ENCODE measurements around the gene UNK. TPM values are rescaled to one million over a fixed set of nuclear protein-coding genes. Genes with fewer than 3 reads are reported as not detected.

Gene UNK
- total RNA-seq, 1 experiment from 2014 or later, result 49.0 TPM

- Histone ChIP-seq H3K9ac (ENCODE audit: low read length) (no peak overlapping the region), H3K27ac (ENCODE audit: low read length) (no peak overlapping the region), H3K36me3 (ENCODE audit: insufficient read depth, low read length) (peaks cover 4% of the 10 kb centered on the region; the same call in 1 of the 2 replicates), H4K20me1 (ENCODE audit: insufficient read depth, low read depth, low read length) (no peaks in the 10 kb centered on the region), H3K79me2 (ENCODE audit: low read length) (0 out of 2 replicates have a peak, but pooled peaks cover 4% of the 10 kb centered on the region), H3K27me3 (ENCODE audit: low read length) (no peaks in the 10 kb centered on the region), H3K4me3 (ENCODE audit: low read length) (no peak overlapping the region), H3K9me3 (ENCODE audit: low read length) (no peaks in the 10 kb centered on the region), H3K9me2 (replicated peaks; ENCODE audit: insufficient read depth, low read length) (no peaks in the 10 kb centered on the region), H3K4me1 (ENCODE audit: low read length) (peaks cover 36% of the 10 kb centered on the region), H2AFZ (ENCODE audit: low read length) (no peak overlapping the region), H3K4me2 (ENCODE audit: low read depth, low read length, poor library complexity, severe bottlenecking) (no peak overlapping the region)
- no peak for DNase-seq
These were observed 57.8 kb downstream of the UNK start for GRCh38 chr17:75842411-75842810.

GRCh38 chr17:75842963-75843576 is 58.5 kb downstream of the UNK start:
- Histone ChIP-seq H3K9me2 (replicated peaks; ENCODE audit: insufficient read depth, low read length) (no peaks in the 10 kb centered on the region), H3K9ac (ENCODE audit: low read length) (peak overlapping the region; percentile 93), H3K27me3 (ENCODE audit: low read length) (no peaks in the 10 kb centered on the region), H3K4me1 (ENCODE audit: low read length) (peaks cover 36% of the 10 kb centered on the region), H2AFZ (ENCODE audit: low read length) (no peak overlapping the region; the same call in 1 of the 2 replicates), H3K79me2 (ENCODE audit: low read length) (0 out of 2 replicates have a peak, but pooled peaks cover 4% of the 10 kb centered on the region), H3K4me2 (ENCODE audit: low read depth, low read length, poor library complexity, severe bottlenecking) (peak overlapping the region; percentile 90), H3K27ac (ENCODE audit: low read length) (peak overlapping the region; percentile 86), H3K36me3 (ENCODE audit: insufficient read depth, low read length) (peaks cover 4% of the 10 kb centered on the region; the same call in 1 of the 2 replicates), H3K4me3 (ENCODE audit: low read length) (peak overlapping the region; percentile 87), H4K20me1 (ENCODE audit: insufficient read depth, low read depth, low read length) (no peaks in the 10 kb centered on the region), H3K9me3 (ENCODE audit: low read length) (no peaks in the 10 kb centered on the region)
- DNase-seq, result no peak

GRCh38 chr17:75843577-75844529 is 59.2 kb downstream of the UNK start, which contains the start of gene UNC13D:
TSS of gene UNC13D (minus strand) at chr17:75844404. CDS start at chr17:75844337, 67 bp downstream.
- Histone ChIP-seq H3K36me3 (ENCODE audit: insufficient read depth, low read length) (peaks cover 4% of the 10 kb centered on the region; the same call in 1 of the 2 replicates), H4K20me1 (ENCODE audit: insufficient read depth, low read depth, low read length) (no peaks in the 10 kb centered on the region), H3K4me3 (ENCODE audit: low read length) (peak within 1 kb of the TSS; percentile 87), H3K4me1 (ENCODE audit: low read length) (peaks cover 36% of the 10 kb centered on the region), H3K9me3 (ENCODE audit: low read length) (no peaks in the 10 kb centered on the region), H3K27ac (ENCODE audit: low read length) (peak within 1 kb of the TSS; percentile 86), H3K79me2 (ENCODE audit: low read length) (0 out of 2 replicates have a peak, but pooled peaks cover 4% of the 10 kb centered on the region), H2AFZ (ENCODE audit: low read length) (peak within 1 kb of the TSS; percentile 65; the same call in 1 of the 2 replicates), H3K27me3 (ENCODE audit: low read length) (no peaks in the 10 kb centered on the region), H3K9me2 (replicated peaks; ENCODE audit: insufficient read depth, low read length) (no peaks in the 10 kb centered on the region), H3K9ac (ENCODE audit: low read length) (peak within 1 kb of the TSS; percentile 93), H3K4me2 (ENCODE audit: low read depth, low read length, poor library complexity, severe bottlenecking) (peak within 1 kb of the TSS; percentile 90)
- peak; percentile 80 for DNase-seq

- Histone ChIP-seq H3K27ac (ENCODE audit: low read length) (peak overlapping the region; percentile 86), H3K4me3 (ENCODE audit: low read length) (peak overlapping the region; percentile 87), H2AFZ (ENCODE audit: low read length) (peak overlapping the region; percentile 65; the same call in 1 of the 2 replicates), H3K27me3 (ENCODE audit: low read length) (no peaks in the 10 kb centered on the region), H3K9ac (ENCODE audit: low read length) (peak overlapping the region; percentile 93), H3K4me2 (ENCODE audit: low read depth, low read length, poor library complexity, severe bottlenecking) (peak overlapping the region; percentile 90), H3K36me3 (ENCODE audit: insufficient read depth, low read length) (peaks cover 4% of the 10 kb centered on the region; the same call in 1 of the 2 replicates), H3K9me3 (ENCODE audit: low read length) (no peaks in the 10 kb centered on the region), H3K4me1 (ENCODE audit: low read length) (peaks cover 36% of the 10 kb centered on the region), H4K20me1 (ENCODE audit: insufficient read depth, low read depth, low read length) (no peaks in the 10 kb centered on the region), H3K9me2 (replicated peaks; ENCODE audit: insufficient read depth, low read length) (no peaks in the 10 kb centered on the region), H3K79me2 (ENCODE audit: low read length) (0 out of 2 replicates have a peak, but pooled peaks cover 4% of the 10 kb centered on the region)
- DNase-seq, result no peak
These were observed 60.0 kb downstream of the UNK start for GRCh38 chr17:75844530-75845057.

GRCh38 chr17:75845058-75845711 is 60.6 kb downstream of the UNK start:
- Histone ChIP-seq H3K9ac (ENCODE audit: low read length) (peak overlapping the region; percentile 93), H3K27me3 (ENCODE audit: low read length) (no peaks in the 10 kb centered on the region), H2AFZ (ENCODE audit: low read length) (no peak overlapping the region), H3K4me1 (ENCODE audit: low read length) (peaks cover 36% of the 10 kb centered on the region), H4K20me1 (ENCODE audit: insufficient read depth, low read depth, low read length) (no peaks in the 10 kb centered on the region), H3K9me2 (replicated peaks; ENCODE audit: insufficient read depth, low read length) (no peaks in the 10 kb centered on the region), H3K36me3 (ENCODE audit: insufficient read depth, low read length) (peaks cover 4% of the 10 kb centered on the region; the same call in 1 of the 2 replicates), H3K79me2 (ENCODE audit: low read length) (0 out of 2 replicates have a peak, but pooled peaks cover 4% of the 10 kb centered on the region), H3K4me2 (ENCODE audit: low read depth, low read length, poor library complexity, severe bottlenecking) (peak overlapping the region; percentile 90), H3K9me3 (ENCODE audit: low read length) (no peaks in the 10 kb centered on the region), H3K27ac (ENCODE audit: low read length) (peak overlapping the region; percentile 76), H3K4me3 (ENCODE audit: low read length) (peak overlapping the region; percentile 87)
- peak; percentile 95 for DNase-seq

- H2AFZ ChIP-seq (ENCODE audit: low read length), result no peak overlapping the region
These were observed 61.5 kb downstream of the UNK start for GRCh38 chr17:75845933-75846691.

More at GRCh38 chr17:75845933-75846691, 61.5 kb downstream of the UNK start:
- peak overlapping the region; percentile 87; the same call in 1 of the 2 replicates for H3K4me3 ChIP-seq (ENCODE audit: low read length)
- no peaks in the 10 kb centered on the region for H3K9me2 ChIP-seq (replicated peaks; ENCODE audit: insufficient read depth, low read length)
- peaks cover 4% of the 10 kb centered on the region; the same call in 1 of the 2 replicates for H3K36me3 ChIP-seq (ENCODE audit: insufficient read depth, low read length)
- H4K20me1 ChIP-seq (ENCODE audit: insufficient read depth, low read depth, low read length), result no peaks in the 10 kb centered on the region
- H3K9ac ChIP-seq (ENCODE audit: low read length), result peak overlapping the region; percentile 93
- 0 out of 2 replicates have a peak, but pooled peaks cover 4% of the 10 kb centered on the region for H3K79me2 ChIP-seq (ENCODE audit: low read length)
- peaks cover 36% of the 10 kb centered on the region for H3K4me1 ChIP-seq (ENCODE audit: low read length)
- H3K27ac ChIP-seq (ENCODE audit: low read length), result peak overlapping the region; percentile 76
- peak overlapping the region; percentile 90 for H3K4me2 ChIP-seq (ENCODE audit: low read depth, low read length, poor library complexity, severe bottlenecking)
- H3K27me3 ChIP-seq (ENCODE audit: low read length), result no peaks in the 10 kb centered on the region
- H3K9me3 ChIP-seq (ENCODE audit: low read length), result no peaks in the 10 kb centered on the region
- no peak for DNase-seq
